Measurements from ENCODE around the gene GCA. TPM values are rescaled to one million over a fixed set of nuclear protein-coding genes. Genes with fewer than 3 reads are reported as not detected.

The GCA gene, protein sequence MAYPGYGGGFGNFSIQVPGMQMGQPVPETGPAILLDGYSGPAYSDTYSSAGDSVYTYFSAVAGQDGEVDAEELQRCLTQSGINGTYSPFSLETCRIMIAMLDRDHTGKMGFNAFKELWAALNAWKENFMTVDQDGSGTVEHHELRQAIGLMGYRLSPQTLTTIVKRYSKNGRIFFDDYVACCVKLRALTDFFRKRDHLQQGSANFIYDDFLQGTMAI
- total RNA-seq: 10 to 100 TPM; 10.9 to 56.3 (median 13.4) TPM
- polyA plus RNA-seq: 10 to 100 TPM; 17.7 to 17.9 TPM
- total RNA-seq: 8.9 reads per million, percentile 33 among the genes with 10 or more reads in this experiment

DNA sequence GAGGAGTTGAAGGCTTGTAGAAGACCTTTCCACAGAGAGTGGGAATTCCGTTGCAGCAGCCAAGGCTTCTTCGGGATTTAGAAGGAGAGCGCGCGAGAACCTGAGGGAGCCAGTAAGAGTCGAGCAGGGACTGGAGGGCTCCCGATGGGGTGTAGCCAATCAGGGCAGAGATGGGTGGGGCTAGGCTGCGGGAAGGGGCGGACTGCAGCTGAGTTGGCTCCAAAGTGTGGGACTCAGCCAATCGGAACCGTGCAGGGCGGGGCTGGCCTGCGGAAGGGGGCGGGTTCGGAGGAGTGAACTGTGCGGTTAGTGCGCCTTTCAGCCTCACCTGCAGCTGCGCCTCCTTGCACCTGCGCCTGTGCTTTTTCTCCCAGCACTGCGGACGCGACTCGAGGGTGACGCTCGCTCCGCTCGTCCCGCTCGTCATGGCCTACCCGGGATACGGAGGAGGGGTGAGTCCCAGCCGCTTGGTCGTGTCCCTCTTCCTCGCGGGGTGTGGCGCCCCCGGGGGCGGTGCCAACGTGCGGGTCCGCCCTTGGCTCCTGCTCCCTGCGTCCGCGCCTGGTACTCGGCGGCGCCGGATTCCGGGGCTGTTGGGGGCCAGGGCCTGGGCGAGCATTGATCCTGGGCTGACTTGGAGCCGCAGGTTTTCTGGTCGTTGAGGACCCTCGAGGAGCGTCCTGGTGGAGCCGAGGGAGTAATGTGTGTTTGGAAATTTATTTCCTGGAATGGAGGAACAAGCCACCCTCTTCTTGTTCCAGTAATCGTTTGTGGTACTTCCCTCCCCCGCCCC lies at the start of gene GCA:
TSS of gene GCA (plus strand) at position 309 of the 793 bp plus-strand sequence. CDS start at position 426, 117 bp downstream.
- peak within 1 kb of the TSS; percentile 53 for H3K27ac ChIP-seq (ENCODE audit: low read depth, low read length)
- H3K4me3 Mint-ChIP-seq: peak within 1 kb of the TSS; percentile 78 to 96 (median 91)
- POLR2A ChIA-PET: interaction anchor here (2.4 kb wide), 1 partner anchor 25 kb away, joined by 12 read pairs; the partner anchor contains the start of gene IFIH1
- no peaks in the 10 kb centered on the region for H3K36me3 Mint-ChIP-seq
- peaks cover 4 to 5% of the 10 kb centered on the region in 2 donors for H3K4me1 ChIP-seq (ENCODE audit: control insufficient read depth in 2 of 2, insufficient read depth in 2 of 2, low read length in 2 of 2)
- no peaks in the 10 kb centered on the region for H3K27me3 ChIP-seq (ENCODE audit: control insufficient read depth in 2 of 2, insufficient read depth in 2 of 2, low read length in 2 of 2)
- peak within 1 kb of the TSS; percentile 70 to 92 (median 81) for H3K27ac Mint-ChIP-seq
- DNase-seq (peak; percentile 96 to 99 (median 98)), ATAC-seq (peak; percentile 99)
- intact Hi-C loops (cut with micrococcal nuclease): loop anchor here (1.0 to 10.0 kb wide), 11 partner anchors 10 to 1849 kb away; partner anchors contain the start of genes IFIH1 (in 2 of the 2), PSMD14 (in 2 of the 2), RBMS1 (in 1 of the 2) and TANK (in 1 of the 2)
- H3K4me3 ChIP-seq (ENCODE audit: low read length): peak within 1 kb of the TSS; percentile 87
- H3K36me3 ChIP-seq (ENCODE audit: control insufficient read depth in 2 of 3, insufficient read depth in 3 of 3, low read length in 3 of 3): no peaks in the 10 kb centered on the region
- CTCF ChIA-PET: interaction anchor here (0.7 to 0.9 kb wide), 2 partner anchors 9 to 43 kb away, joined by 3 to 4 read pairs; no protein-coding TSS in a partner anchor
- H3K27me3 Mint-ChIP-seq: peaks cover 0 to 9% (median 0%) of the 10 kb centered on the region in 5 donors
- no peaks in the 10 kb centered on the region for H3K9me3 ChIP-seq (ENCODE audit: control insufficient read depth in 2 of 3, low read length in 3 of 3)
- no peaks in the 10 kb centered on the region for H3K9me3 Mint-ChIP-seq
- peaks cover 0 to 21% (median 19%) of the 10 kb centered on the region in 7 donors for H3K4me1 Mint-ChIP-seq

- Histone ChIP-seq H3K36me3 (ENCODE audit: control insufficient read depth in 2 of 3, insufficient read depth in 3 of 3, low read length in 3 of 3) (peaks cover 0 to 12% (median 0%) of the 10 kb centered on the region in 3 experiments), H3K4me1 (ENCODE audit: control insufficient read depth in 2 of 2, insufficient read depth in 2 of 2, low read length in 2 of 2) (no peaks in the 10 kb centered on the region), H3K9me3 (ENCODE audit: control insufficient read depth in 2 of 3, low read length in 3 of 3) (no peaks in the 10 kb centered on the region), H3K27ac (ENCODE audit: low read depth, low read length) (no peak overlapping the region), H3K4me3 (ENCODE audit: low read length) (no peak overlapping the region), H3K27me3 (ENCODE audit: control insufficient read depth in 2 of 2, insufficient read depth in 2 of 2, low read length in 2 of 2) (no peaks in the 10 kb centered on the region)
- DNase-seq (no peak), ATAC-seq (no peak)
- no peak overlapping the region for H3K4me3 Mint-ChIP-seq
- H3K9me3 Mint-ChIP-seq: no peaks in the 10 kb centered on the region
- peaks cover 0 to 15% (median 0%) of the 10 kb centered on the region in 7 donors for H3K4me1 Mint-ChIP-seq
- peaks cover 0 to 15% (median 9%) of the 10 kb centered on the region in 5 donors for H3K36me3 Mint-ChIP-seq
- CTCF ChIA-PET: interaction anchor here (1.2 kb wide), 1 partner anchor 139 kb away, joined by 3 read pairs; no protein-coding TSS in a partner anchor
- H3K27me3 Mint-ChIP-seq: no peaks in the 10 kb centered on the region
- POLR2A ChIA-PET: interaction anchor here (0.6 kb wide), 1 partner anchor 19 kb away, joined by 3 read pairs; no protein-coding TSS in a partner anchor
- no peak overlapping the region for H3K27ac Mint-ChIP-seq
- intact Hi-C loops (cut with micrococcal nuclease): no loop called here
These were observed 48.9 kb upstream of the GCA start for GRCh38 chr2:162295009-162295408.

DNA sequence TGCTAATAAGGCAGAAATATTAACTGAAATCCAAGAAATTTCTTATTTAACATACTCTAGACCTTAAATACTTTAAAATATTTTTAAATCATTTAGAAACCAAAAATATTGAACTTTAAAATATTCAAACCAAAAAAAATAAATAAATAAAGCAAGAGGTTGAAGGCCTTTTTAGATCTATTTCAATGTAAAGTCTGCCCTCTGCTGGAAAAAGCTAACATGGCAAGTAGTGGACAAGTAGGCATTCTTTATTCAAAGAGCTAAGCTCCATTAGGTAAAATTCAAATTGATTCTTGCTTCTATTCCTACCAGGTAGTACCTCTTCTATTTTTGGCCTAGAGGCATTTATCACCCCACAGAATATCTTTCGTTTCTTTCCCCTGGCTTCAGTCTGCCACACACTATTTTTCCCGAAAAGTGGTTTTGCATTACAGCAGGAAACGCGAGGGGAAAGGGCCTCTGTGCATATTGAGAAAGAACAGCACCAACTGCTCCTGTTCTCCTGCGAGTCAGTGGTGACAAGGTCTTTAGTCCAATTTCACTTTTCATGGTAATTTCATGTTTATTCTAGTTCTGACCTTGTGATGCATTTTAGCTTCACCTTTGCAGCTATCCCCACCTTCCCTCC lies 45.9 kb upstream of the GCA start:
- H3K27me3 Mint-ChIP-seq: no peaks in the 10 kb centered on the region
- Histone ChIP-seq H3K36me3 (ENCODE audit: control insufficient read depth in 2 of 3, insufficient read depth in 3 of 3, low read length in 3 of 3) (no peaks in the 10 kb centered on the region), H3K9me3 (ENCODE audit: control insufficient read depth in 2 of 3, low read length in 3 of 3) (no peaks in the 10 kb centered on the region), H3K27ac (ENCODE audit: low read depth, low read length) (no peak overlapping the region), H3K4me1 (ENCODE audit: control insufficient read depth in 2 of 2, insufficient read depth in 2 of 2, low read length in 2 of 2) (peaks cover 0 to 5% of the 10 kb centered on the region in 2 donors), H3K27me3 (ENCODE audit: control insufficient read depth in 2 of 2, insufficient read depth in 2 of 2, low read length in 2 of 2) (no peaks in the 10 kb centered on the region), H3K4me3 (ENCODE audit: low read length) (no peak overlapping the region)
- ATAC-seq (peak; percentile 78), DNase-seq (peak in 7 of 9 donors; percentile 26 to 65 (median 60))
- no peaks in the 10 kb centered on the region for H3K9me3 Mint-ChIP-seq
- intact Hi-C loops (cut with micrococcal nuclease): loop anchor here (1.0 kb wide), 3 partner anchors 77 to 712 kb away; no protein-coding TSS in a partner anchor
- POLR2A ChIA-PET: interaction anchor here (1.1 kb wide), 1 partner anchor 20 kb away, joined by 4 read pairs; no protein-coding TSS in a partner anchor
- peak overlapping the region in 1 of 9 donors; percentile 36 for H3K27ac Mint-ChIP-seq
- CTCF ChIA-PET: interaction anchor here (0.7 to 3.5 kb wide), 20 partner anchors 9 to 1193 kb away, joined by 3 to 16 read pairs (median 4); no protein-coding TSS in a partner anchor
- H3K4me3 Mint-ChIP-seq: no peak overlapping the region
- peaks cover 0 to 11% (median 0%) of the 10 kb centered on the region in 7 donors for H3K4me1 Mint-ChIP-seq
- H3K36me3 Mint-ChIP-seq: peaks cover 0 to 7% (median 4%) of the 10 kb centered on the region in 5 donors

DNA sequence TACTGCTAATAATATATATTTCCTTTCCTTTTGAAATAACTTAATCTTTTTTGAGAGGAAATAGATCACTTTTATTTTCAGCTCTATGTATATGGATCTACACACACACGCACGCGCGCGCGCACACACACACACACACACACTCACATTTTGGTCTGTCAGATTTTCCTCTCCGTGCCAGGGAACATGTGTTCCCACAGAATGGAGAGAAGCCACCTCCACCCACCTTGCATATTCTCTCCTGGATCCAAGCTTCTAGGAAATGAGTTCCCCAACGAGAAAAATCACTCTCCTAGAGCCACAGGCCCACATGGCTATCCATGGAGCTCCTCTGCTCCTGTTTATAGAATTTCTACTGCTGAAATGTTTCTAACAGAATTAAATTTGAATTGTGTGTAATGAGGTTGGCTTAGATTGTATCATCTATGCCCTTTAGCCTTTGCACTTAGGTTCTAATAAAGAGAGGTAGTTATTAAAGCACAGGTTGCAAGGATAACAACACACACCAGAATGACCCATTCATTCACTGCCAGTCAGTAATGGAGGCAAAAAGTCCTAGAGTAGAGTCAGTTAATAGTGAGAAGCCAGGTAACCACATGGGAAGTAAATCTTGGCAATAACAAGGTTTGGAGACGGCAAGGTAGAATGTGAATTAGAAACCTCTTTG lies 45.1 kb upstream of the GCA start:
- no peak for DNase-seq
- H3K4me3 Mint-ChIP-seq: no peak overlapping the region
- intact Hi-C loops (cut with micrococcal nuclease): loop anchor here (1.0 kb wide), 3 partner anchors 78 to 713 kb away; no protein-coding TSS in a partner anchor
- H3K9me3 Mint-ChIP-seq: no peaks in the 10 kb centered on the region
- Histone ChIP-seq H3K36me3 (ENCODE audit: control insufficient read depth in 2 of 3, insufficient read depth in 3 of 3, low read length in 3 of 3) (no peaks in the 10 kb centered on the region), H3K27ac (ENCODE audit: low read depth, low read length) (no peak overlapping the region), H3K27me3 (ENCODE audit: control insufficient read depth in 2 of 2, insufficient read depth in 2 of 2, low read length in 2 of 2) (no peaks in the 10 kb centered on the region), H3K4me1 (ENCODE audit: control insufficient read depth in 2 of 2, insufficient read depth in 2 of 2, low read length in 2 of 2) (peaks cover 0 to 5% of the 10 kb centered on the region in 2 donors), H3K4me3 (ENCODE audit: low read length) (no peak overlapping the region), H3K9me3 (ENCODE audit: control insufficient read depth in 2 of 3, low read length in 3 of 3) (no peaks in the 10 kb centered on the region)
- H3K36me3 Mint-ChIP-seq: peaks cover 0 to 9% (median 5%) of the 10 kb centered on the region in 5 donors
- ATAC-seq: no peak
- peaks cover 0 to 13% (median 0%) of the 10 kb centered on the region in 7 donors for H3K4me1 Mint-ChIP-seq
- POLR2A ChIA-PET: interaction anchor here (1.1 kb wide), 1 partner anchor 19 kb away, joined by 4 read pairs; no protein-coding TSS in a partner anchor
- CTCF ChIA-PET: interaction anchor here (0.7 to 3.5 kb wide), 18 partner anchors 8 to 1194 kb away, joined by 3 to 16 read pairs (median 4); partner anchors contain the start of gene IFIH1
- H3K27ac Mint-ChIP-seq: no peak overlapping the region
- no peaks in the 10 kb centered on the region for H3K27me3 Mint-ChIP-seq

DNA sequence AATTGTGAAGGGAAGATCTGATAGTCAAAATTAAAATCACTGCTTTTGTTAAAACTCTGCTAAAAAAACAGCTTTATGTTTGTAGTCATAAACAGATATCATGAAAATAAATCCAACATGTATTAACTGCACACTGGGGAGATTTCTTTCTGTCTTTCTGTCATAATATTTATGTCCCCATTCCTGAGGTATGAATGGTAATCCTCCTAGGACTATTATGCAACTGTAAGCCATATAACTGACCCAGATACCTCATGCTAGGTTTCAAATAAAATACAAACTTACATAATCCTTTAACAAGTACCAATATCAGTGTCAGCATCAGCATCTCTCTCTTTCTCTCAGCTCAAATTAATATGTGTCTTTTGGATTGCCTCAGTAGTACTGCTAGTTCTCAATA lies 43.7 kb upstream of the GCA start:
- no peak overlapping the region for H3K4me3 ChIP-seq (ENCODE audit: low read length)
- Mint-ChIP-seq H3K27ac (no peak overlapping the region), H3K27me3 (no peaks in the 10 kb centered on the region), H3K9me3 (no peaks in the 10 kb centered on the region), H3K4me3 (no peak overlapping the region), H3K36me3 (peaks cover 0 to 8% (median 5%) of the 10 kb centered on the region in 5 donors), H3K4me1 (peaks cover 0 to 10% (median 0%) of the 10 kb centered on the region in 7 donors)
- H3K4me1 ChIP-seq (ENCODE audit: control insufficient read depth in 2 of 2, insufficient read depth in 2 of 2, low read length in 2 of 2): peaks cover 0 to 5% of the 10 kb centered on the region in 2 donors
- ATAC-seq (no peak), DNase-seq (no peak)
- no peak overlapping the region for H3K27ac ChIP-seq (ENCODE audit: low read depth, low read length)
- POLR2A ChIA-PET: interaction anchor here (0.8 kb wide), 1 partner anchor 18 kb away, joined by 3 read pairs; the partner anchor contains the start of gene IFIH1
- intact Hi-C loops (cut with micrococcal nuclease): loop anchor here (2.0 to 5.0 kb wide), 2 partner anchors 17 to 308 kb away; no protein-coding TSS in a partner anchor
- no peaks in the 10 kb centered on the region for H3K36me3 ChIP-seq (ENCODE audit: control insufficient read depth in 2 of 3, insufficient read depth in 3 of 3, low read length in 3 of 3)
- CTCF ChIA-PET: interaction anchor here (0.8 to 3.5 kb wide), 6 partner anchors 19 to 352 kb away, joined by 3 to 16 read pairs (median 4); partner anchors contain the start of genes GCA and IFIH1
- H3K9me3 ChIP-seq (ENCODE audit: control insufficient read depth in 2 of 3, low read length in 3 of 3): no peaks in the 10 kb centered on the region
- H3K27me3 ChIP-seq (ENCODE audit: control insufficient read depth in 2 of 2, insufficient read depth in 2 of 2, low read length in 2 of 2): no peaks in the 10 kb centered on the region
